GM12865 (cell line): ENCODE measurements around the gene SREK1IP1.
"Not testable (repeated sequence)": the region's sequence is repeated elsewhere in the genome, so short reads cannot be mapped to it uniquely, and the experiment has no call there.

ENCODE experiments used
- DNase-seq: peaks from one replicate; pipeline ENCODE4 v3.0.0; 2010; ENCODE audit warnings: low read depth
- H3K4me3 ChIP-seq: 2 replicates; pipeline ENCODE4 v1.5.1; 2011; ENCODE audit warnings: mild to moderate bottlenecking, low read depth, low read length, control low read depth
- TF ChIP-seq, protein P1 (sequence below): IDR thresholded peaks from 2 replicates; pipeline ENCODE4 v1.5.1; 2011; ENCODE audit warnings: low read length, control low read depth, low read depth, inconsistent platforms; ENCODE audit not compliant: insufficient read depth; ENCODE audit errors: missing control alignments

SREK1IP1 gene

GRCh38 chr5:64707191-64707590 lies 61.3 kb downstream of the SREK1IP1 start:
- no peak for DNase-seq
- H3K4me3 ChIP-seq: no peak overlapping the region
- TF ChIP-seq, protein P1, sequence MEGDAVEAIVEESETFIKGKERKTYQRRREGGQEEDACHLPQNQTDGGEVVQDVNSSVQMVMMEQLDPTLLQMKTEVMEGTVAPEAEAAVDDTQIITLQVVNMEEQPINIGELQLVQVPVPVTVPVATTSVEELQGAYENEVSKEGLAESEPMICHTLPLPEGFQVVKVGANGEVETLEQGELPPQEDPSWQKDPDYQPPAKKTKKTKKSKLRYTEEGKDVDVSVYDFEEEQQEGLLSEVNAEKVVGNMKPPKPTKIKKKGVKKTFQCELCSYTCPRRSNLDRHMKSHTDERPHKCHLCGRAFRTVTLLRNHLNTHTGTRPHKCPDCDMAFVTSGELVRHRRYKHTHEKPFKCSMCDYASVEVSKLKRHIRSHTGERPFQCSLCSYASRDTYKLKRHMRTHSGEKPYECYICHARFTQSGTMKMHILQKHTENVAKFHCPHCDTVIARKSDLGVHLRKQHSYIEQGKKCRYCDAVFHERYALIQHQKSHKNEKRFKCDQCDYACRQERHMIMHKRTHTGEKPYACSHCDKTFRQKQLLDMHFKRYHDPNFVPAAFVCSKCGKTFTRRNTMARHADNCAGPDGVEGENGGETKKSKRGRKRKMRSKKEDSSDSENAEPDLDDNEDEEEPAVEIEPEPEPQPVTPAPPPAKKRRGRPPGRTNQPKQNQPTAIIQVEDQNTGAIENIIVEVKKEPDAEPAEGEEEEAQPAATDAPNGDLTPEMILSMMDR: no peak

- H3K4me3 ChIP-seq, DNase-seq: not testable (repeated sequence)
Measured at GRCh38 chr5:64706074-64706473, 62.4 kb downstream of the SREK1IP1 start.

DNA sequence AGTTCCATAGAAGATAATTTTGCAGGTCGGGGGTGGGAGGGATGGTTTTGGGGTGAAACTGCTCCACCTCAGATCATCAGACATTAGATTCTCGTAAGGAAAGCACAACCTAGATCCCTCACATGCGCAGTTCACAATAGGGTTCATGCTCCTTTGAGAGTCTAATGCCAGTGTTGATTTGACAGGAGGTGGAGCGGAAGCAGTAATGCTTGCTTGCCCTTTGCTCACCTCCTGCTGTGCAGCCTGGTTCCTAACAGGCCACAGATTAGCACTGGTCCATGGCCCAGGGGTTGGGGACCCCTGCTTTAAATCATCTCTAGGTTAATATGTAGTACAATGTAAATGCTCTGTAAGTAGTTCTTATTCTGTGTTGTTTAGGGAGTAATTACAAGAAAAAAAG lies 67.7 kb downstream of the SREK1IP1 start:
- H3K4me3 ChIP-seq: no peak overlapping the region
- no peak for DNase-seq
- TF ChIP-seq, protein P1: no peak

DNA sequence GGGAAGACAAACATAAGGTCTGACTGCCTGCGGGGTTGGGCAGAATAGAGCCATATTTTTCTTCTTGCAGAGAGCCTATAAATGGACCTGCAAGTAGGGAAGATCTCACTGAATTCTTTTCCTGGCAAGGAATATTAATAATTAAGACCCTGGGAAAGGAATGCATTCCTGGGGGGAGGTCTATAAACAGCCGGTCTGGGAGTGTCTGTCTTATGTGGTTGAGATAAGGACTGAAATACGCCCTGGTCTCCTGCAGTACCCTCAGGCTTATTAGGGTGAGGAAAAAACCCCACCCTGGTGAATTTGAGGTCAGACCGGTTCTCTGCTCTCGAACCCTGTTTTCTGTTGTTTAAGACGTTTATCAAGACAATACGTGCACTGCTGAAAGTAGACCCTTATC lies 72.1 kb downstream of the SREK1IP1 start:
- not testable (repeated sequence) for H3K4me3 ChIP-seq, DNase-seq

DNA sequence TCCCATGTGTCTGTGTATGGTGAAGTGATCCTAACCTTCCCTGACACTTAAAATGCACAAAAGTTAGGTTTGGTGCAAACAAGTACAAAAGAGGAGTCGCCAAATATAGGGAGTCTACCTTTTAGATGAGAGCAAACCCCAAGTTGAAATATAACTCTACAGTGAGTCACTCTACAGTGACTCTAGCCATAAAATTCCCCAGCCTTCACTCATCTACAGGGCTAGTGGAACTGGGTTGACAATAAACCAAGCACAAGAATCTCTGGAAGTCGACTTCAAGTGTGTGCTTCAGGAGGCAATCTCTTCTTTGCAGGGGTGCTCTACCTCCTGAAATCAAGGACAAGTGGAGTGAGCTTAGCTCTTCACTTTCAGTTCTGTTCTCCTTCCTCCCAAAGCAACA lies 74.9 kb downstream of the SREK1IP1 start:
- H3K4me3 ChIP-seq: no peak overlapping the region
- DNase-seq: no peak
- TF ChIP-seq, protein P1: no peak

GRCh38 chr5:64691291-64691690 lies 77.2 kb downstream of the SREK1IP1 start:
- DNase-seq: no peak
- H3K4me3 ChIP-seq: no peak overlapping the region
- TF ChIP-seq, protein P1: no peak

- no peak within 1 kb of the TSS for H3K4me3 ChIP-seq
- TF ChIP-seq, protein P1: no peak
- no peak for DNase-seq
Measured at GRCh38 chr5:64690417-64691151, 77.9 kb downstream of the SREK1IP1 start, which contains the start of gene SHISAL2B. Gene SHISAL2B (plus strand): TSS chr5:64690503. CDS start chr5:64690624, 121 bp downstream.

- TF ChIP-seq, protein P1: no peak
- no peak for DNase-seq
- no peak overlapping the region for H3K4me3 ChIP-seq
Measured at GRCh38 chr5:64690104-64690416, 78.4 kb downstream of the SREK1IP1 start.
